Measurements from ENCODE around the gene C1orf116.

DNA sequence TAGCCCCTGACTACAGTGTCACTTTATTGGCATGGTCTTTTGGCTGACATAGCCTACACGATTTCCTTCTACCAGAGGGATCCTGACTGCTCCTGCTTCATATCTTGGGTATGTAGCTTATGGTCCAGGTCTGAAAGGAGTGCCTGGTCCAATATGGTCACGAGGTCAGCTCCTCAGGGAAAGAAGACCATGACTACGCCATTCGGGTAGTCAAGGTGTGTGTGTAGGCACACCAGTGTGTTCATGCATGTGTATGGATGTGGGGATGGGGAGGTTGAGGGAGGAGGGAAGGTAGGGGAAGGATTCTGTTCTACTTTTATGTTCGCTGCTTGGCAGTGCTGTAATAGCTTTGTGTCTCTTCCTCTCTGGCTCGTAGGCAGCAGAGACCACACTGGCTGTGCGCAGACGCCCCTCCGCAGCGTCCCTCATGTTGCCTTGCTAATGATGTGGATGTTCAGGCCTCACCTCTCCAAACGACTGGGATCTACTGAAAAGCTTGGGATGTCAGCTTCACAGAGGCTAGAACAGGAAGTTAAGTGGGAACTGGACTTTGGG is 46.1 kb upstream of the C1orf116 start:
- TF ChIP-seq TAF1 (IDR thresholded peaks at IDR 0.05; ENCODE audit: low read depth) (no peak), CEBPB (IDR thresholded peaks at IDR 0.05) (no peak), ZBTB7A (IDR thresholded peaks at IDR 0.05; ENCODE audit: low read depth) (no peak)

Data from Ishikawa (cell line).